Coronary artery (tissue), 2 donors: ENCODE measurements around the gene IQGAP2.
A peak's percentile ranks its signal among the peaks of the same experiment; 100 is the strongest.

ENCODE experiments used
- DNase-seq: peaks from one replicate; pipeline ENCODE4 v3.0.0-alpha.2; 2017; ENCODE audit warnings: low spot score
- H3K27ac ChIP-seq, 2 donors: fragments of 200-600 bp; sonication (generic); one replicate each; pipeline ENCODE4 v1.5.1; 2016 to 2019
- H3K4me3 ChIP-seq: fragments of 200-600 bp; sonication (generic); 2 replicates; pipeline ENCODE4 v1.5.1; 2016; ENCODE audit warnings: mild to moderate bottlenecking, moderate library complexity
- CTCF ChIP-seq: fragments of 200-600 bp; sonication (generic); IDR thresholded peaks from one replicate; pipeline ENCODE4 v1.5.1; 2019; ENCODE audit warnings: antibody characterized with exemption

The IQGAP2 gene

DNA sequence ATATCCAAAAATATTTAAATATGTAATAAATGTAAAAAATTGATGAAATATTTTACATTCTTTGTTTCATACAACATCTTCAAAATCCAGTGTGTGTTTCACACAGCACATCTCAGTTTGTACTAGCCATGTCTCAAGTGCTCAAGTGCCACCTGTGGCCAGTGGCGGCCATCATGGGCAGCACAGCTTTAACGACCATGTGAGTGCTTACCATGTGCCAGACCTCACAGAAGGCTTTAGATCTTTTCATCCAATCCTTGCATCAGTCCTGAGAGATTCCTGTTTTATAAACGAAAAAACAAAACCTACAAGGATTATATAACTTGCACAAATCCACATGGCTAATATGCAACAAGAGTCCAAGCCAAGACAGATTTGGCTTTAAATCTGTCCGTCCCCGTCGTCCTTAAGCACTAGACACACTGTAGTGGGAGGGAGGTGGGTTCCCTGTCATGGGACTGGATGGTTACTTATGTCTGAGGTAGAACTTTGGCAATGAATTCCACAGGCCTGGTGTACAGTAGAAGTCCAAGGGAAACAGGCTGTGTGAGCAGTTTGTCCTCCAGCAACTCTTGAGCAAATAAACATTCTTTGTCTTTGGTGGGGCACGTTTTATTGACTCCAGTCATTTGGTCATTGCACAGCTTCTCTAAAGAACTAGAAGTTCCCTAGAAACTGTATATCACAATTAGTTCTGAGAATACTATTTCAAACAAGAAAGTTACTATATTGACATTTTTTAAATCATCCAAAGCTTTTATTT, 287.8 kb downstream of the IQGAP2 start:
- Histone ChIP-seq H3K27ac (peak overlapping the region in 1 of 2 donors; percentile 63), H3K4me3 (no peak overlapping the region)
- no peak for TF ChIP-seq CTCF
- no peak for DNase-seq

DNA sequence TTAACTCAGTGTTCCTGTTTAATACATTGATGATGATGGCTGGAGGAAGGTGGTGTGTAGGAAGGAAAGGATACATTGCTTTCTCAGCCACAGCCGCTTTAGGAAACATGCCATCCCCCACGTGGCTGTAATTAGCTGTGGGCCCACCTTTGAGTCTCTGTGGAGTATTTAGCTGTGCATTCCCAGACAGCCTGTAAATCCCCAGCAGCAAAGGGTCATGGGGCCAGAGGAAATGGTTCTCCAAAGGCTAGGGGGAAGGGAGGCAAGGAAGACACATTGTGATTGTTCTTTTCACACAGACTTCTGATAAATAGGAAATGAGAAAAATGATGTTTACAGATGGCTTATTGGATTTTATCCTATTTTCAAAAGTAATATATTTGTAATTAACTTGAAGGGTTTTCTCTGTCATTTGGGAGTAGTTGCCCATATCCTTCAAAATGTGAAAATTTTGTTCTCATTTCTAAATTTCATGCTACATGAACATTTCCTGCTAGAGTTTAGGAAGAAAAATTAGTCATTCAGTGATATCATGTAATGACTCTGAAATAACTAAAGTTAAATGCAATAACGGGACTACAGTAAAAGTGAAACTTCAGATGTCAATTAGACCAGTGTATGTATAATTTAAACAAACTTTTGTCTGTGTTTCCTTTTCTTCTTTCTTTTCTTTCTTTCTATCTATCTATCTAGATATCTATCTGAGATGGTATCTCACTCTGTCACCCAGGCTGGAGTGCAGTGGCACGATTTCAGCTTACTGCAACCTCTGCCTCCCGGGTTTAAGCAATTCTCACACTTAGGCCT, 288.6 kb downstream of the IQGAP2 start:
- H3K4me3 ChIP-seq = no peak overlapping the region
- H3K27ac ChIP-seq = peak overlapping the region in 1 of 2 donors; percentile 63
- no peak for TF ChIP-seq CTCF
- DNase-seq = no peak

DNA sequence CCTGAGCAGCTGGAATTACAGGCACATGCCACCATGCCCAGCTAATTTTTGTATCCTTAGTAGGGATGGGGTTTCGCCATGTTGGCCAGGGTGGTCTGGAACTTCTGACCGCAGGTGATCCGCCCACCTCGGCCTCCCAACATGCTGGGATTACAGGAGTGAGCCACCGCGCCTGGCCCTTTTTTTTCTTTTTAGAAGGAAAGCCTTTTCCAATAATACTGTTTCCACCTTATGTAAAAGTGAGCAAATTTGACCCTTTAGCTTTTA, 289.1 kb downstream of the IQGAP2 start:
- Histone ChIP-seq H3K27ac (peak overlapping the region in 1 of 2 donors; percentile 29), H3K4me3 (no peak overlapping the region)
- DNase-seq = no peak
- no peak for TF ChIP-seq CTCF

DNA sequence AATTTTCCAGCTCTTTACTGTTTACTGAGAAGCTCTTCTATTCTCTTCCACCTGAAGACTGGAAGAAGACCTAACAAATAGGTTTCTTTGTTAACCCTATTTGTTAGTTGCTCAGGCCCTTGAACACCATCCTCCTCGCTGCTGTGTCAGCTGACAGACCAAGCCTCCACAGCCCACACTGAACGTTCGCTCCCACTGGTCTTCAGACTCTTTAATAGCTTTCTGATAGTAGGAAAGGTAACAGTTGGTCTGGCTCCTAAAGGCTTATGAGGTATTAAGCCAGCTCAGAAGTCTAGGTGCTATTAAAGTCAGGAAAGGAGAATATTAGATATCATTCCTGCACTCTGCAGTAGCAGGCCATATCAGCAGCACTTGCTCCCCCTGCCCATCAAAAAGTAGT, 289.6 kb downstream of the IQGAP2 start:
- H3K27ac ChIP-seq = no peak overlapping the region
- H3K4me3 ChIP-seq = no peak overlapping the region
- no peak for DNase-seq
- TF ChIP-seq CTCF = no peak

DNA sequence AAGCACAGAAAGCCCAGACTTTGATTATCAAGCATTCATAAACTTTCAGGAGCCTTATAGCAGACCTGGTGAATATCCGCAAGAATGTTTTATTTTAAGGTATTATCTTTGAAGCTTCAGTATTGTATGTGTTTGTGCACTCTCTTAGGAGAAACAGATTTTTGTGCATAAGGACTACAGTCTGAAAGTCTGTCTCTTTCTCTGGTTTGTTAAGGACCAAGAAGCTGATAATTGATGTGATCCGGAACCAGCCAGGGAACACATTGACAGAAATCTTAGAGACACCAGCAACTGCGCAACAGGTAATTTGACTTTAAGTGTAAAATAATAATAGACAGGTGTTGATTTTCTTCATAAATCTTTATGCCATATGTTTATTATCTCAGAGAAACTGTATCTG, 290.1 kb downstream of the IQGAP2 start:
- no peak for DNase-seq
- Histone ChIP-seq H3K4me3 (no peak overlapping the region), H3K27ac (no peak overlapping the region)
- TF ChIP-seq CTCF = no peak

GRCh38 chr5:76694317-76694716, 291.2 kb downstream of the IQGAP2 start:
- Histone ChIP-seq H3K27ac (no peak overlapping the region), H3K4me3 (no peak overlapping the region)
- no peak for TF ChIP-seq CTCF
- no peak for DNase-seq

- DNase-seq = no peak
- TF ChIP-seq CTCF = no peak
- no peak overlapping the region for H3K4me3 ChIP-seq
- H3K27ac ChIP-seq = no peak overlapping the region
These were observed 292.3 kb downstream of the IQGAP2 start for GRCh38 chr5:76695346-76695745.
